GM12892 (cell line): ENCODE results near the gene PNO1.

ENCODE experiments used
- POLR2A ChIP-seq: IDR thresholded peaks from 2 replicates; pipeline ENCODE4 v1.6.1; 2011; ENCODE audit warnings: low read depth, low read length, control low read depth
- POLR2AphosphoS5 ChIP-seq: IDR thresholded peaks from 2 replicates; pipeline ENCODE4 v1.6.1; 2011; ENCODE audit warnings: low read depth, low read length, control low read depth
- TAF1 ChIP-seq: IDR thresholded peaks from 2 replicates; pipeline ENCODE4 v1.6.1; 2011; ENCODE audit warnings: low read depth, mild to moderate bottlenecking, control low read depth, low read length, borderline replicate concordance

DNA sequence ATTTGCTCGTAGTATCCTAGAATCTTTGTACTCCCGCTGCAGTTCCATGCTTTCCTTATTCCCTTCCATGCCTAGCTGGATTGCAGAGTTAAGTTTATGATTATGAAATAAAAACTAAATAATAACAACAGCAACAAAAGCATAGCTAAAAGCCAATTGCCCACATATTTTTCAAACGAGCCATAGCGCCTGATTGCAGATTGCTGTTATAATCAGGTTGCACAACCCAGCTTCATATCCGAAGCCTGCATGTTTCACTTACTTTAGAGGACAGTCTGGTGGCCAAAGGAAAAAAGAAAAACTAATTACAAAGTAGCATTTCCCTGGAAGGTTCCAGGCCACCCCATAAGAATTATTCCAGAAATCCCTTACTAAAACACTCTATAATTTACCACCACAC lies 31.9 kb upstream of the PNO1 start:
- TF ChIP-seq POLR2AphosphoS5 (no peak), POLR2A (no peak), TAF1 (no peak)
